Measurements from ENCODE around the gene NEURL1.
"Not testable (repeated sequence)": the region's sequence is repeated elsewhere in the genome, so short reads cannot be mapped to it uniquely, and the experiment has no call there.

Gene NEURL1

DNA sequence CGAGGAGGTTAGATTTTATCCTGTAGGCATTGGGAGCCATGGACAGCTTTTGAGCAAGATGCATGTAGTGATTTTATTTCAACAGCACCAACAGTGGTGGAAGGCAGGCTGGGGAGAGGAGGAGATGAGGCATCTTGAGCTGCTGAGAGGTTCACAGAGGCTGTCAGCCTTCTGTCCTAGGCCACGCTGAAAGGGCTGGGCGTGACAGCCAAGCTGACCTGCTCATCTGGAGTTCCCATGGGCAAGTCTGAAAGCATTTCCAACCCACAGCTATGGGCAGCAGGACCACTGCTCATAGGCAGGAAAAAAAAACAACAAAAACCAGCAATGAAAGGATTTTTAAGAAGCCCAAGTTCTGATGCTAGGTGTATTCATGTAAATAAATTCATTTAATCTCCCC, 7.7 kb downstream of the NEURL1 start:
- whole genome bisulfite sequencing (ENCODE audit: extremely low coverage, insufficient coverage, insufficient read length): no CpG with 5 or more reads among the region's 3 CpGs
- Histone ChIP-seq H4K12ac (ENCODE audit: low read depth, low read length) (no peak overlapping the region), H3K9me3 (ENCODE audit: insufficient read depth, low read depth, low read length) (no peaks in the 10 kb centered on the region)

DNA sequence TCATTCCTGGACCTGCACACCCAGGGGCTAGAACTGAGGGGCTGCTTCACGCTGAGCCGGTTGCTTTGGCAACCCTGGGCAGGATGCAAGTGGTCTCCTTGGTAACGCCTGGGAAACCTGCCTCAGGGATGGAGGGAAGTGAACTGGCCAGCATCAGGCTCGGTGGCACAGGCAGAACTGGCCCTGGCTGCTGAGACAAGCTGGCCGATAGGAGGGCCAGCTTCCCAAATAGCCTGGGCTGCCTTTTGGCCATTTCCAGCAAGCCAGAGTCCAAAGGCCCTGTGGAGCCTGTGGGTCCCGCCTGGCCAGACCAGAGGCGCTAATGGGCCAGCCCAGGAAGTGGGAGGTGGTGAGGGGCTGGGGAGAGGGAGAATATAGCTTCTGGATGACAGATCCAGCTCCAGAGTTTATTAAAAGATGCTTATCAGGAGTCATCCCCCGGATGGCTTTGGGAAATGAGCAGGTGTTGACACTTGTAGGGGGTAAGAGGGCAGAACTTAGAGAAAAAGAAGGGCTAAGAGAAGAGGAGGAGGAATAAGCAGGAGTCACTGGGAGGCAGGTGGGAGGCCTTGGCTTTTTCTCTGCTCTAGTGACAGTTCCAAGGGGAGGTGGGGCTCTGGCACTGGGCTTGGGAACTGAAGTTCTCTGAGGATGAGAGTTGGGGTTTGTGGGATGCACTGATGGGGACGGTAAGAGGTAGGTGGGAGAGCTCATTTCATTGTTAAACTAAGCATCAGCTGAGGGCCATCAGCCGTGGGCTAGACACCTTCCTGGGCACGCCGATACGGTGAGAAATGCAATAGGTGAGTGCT, 9.6 kb downstream of the NEURL1 start:
- Histone ChIP-seq H2BK5ac (ENCODE audit: low read depth, low read length, poor library complexity) (no peak overlapping the region), H3K79me1 (ENCODE audit: low read length) (no peaks in the 10 kb centered on the region), H3K23ac (ENCODE audit: low read length) (no peak overlapping the region), H3K4me2 (ENCODE audit: low read length) (no peak overlapping the region), H4K12ac (ENCODE audit: low read depth, low read length) (no peak overlapping the region), H3K27ac (ENCODE audit: low read depth, low read length) (no peak overlapping the region), H2AFZ (ENCODE audit: insufficient read depth, low read length, poor library complexity) (no peak overlapping the region), H3K79me2 (ENCODE audit: control insufficient read depth, insufficient read depth, low read length, poor library complexity) (no peaks in the 10 kb centered on the region), H3K4me1 (ENCODE audit: control insufficient read depth in 1 of 2, insufficient read depth in 2 of 2, low read length in 2 of 2) (peaks cover 5 to 10% of the 10 kb centered on the region in 2 experiments), H3K27me3 (ENCODE audit: insufficient read depth, low read length) (no peaks in the 10 kb centered on the region), H3K4me3 (ENCODE audit: low read depth, low read length) (no peak overlapping the region), H4K91ac (ENCODE audit: low read depth, low read length) (no peak overlapping the region), H3K9ac (ENCODE audit: low read length) (no peak overlapping the region), H4K8ac (ENCODE audit: low read depth, low read length) (no peak overlapping the region), H3K4ac (ENCODE audit: low read depth, low read length) (no peak overlapping the region), H3K14ac (ENCODE audit: low read length) (no peak overlapping the region), H3K18ac (ENCODE audit: low read length) (no peak overlapping the region), H2AK5ac (ENCODE audit: low read length) (no peak overlapping the region), H3K36me3 (ENCODE audit: control insufficient read depth in 1 of 2, insufficient read depth in 2 of 2, low read length in 2 of 2) (no peaks in the 10 kb centered on the region), H2BK12ac (ENCODE audit: low read length) (no peak overlapping the region), H3K9me3 (ENCODE audit: insufficient read depth, low read depth, low read length) (no peaks in the 10 kb centered on the region), H2BK120ac (ENCODE audit: insufficient read depth, low read length, poor library complexity) (no peak overlapping the region)
- DNase-seq: no peak
- WGBS (ENCODE audit: extremely low coverage, insufficient coverage, insufficient read length): no CpG with 5 or more reads among the region's 13 CpGs

More for the DNA sequence above, 7.7 kb downstream of the NEURL1 start:
- Histone ChIP-seq H3K18ac (ENCODE audit: low read length) (no peak overlapping the region), H3K79me2 (ENCODE audit: control insufficient read depth, insufficient read depth, low read length, poor library complexity) (no peaks in the 10 kb centered on the region), H3K36me3 (ENCODE audit: control insufficient read depth in 1 of 2, insufficient read depth in 2 of 2, low read length in 2 of 2) (no peaks in the 10 kb centered on the region), H3K79me1 (ENCODE audit: low read length) (no peaks in the 10 kb centered on the region), H3K27ac (ENCODE audit: low read depth, low read length) (no peak overlapping the region), H2BK12ac (ENCODE audit: low read length) (no peak overlapping the region), H3K4me3 (ENCODE audit: low read depth, low read length) (no peak overlapping the region), H3K27me3 (ENCODE audit: insufficient read depth, low read length) (no peaks in the 10 kb centered on the region), H3K4me2 (ENCODE audit: low read length) (no peak overlapping the region), H2BK5ac (ENCODE audit: low read depth, low read length, poor library complexity) (no peak overlapping the region), H2AFZ (ENCODE audit: insufficient read depth, low read length, poor library complexity) (no peak overlapping the region), H3K4ac (ENCODE audit: low read depth, low read length) (no peak overlapping the region), H4K91ac (ENCODE audit: low read depth, low read length) (no peak overlapping the region), H2BK120ac (ENCODE audit: insufficient read depth, low read length, poor library complexity) (no peak overlapping the region), H2AK5ac (ENCODE audit: low read length) (no peak overlapping the region), H3K4me1 (ENCODE audit: control insufficient read depth in 1 of 2, insufficient read depth in 2 of 2, low read length in 2 of 2) (peaks cover 0 to 5% of the 10 kb centered on the region in 2 experiments), H4K8ac (ENCODE audit: low read depth, low read length) (no peak overlapping the region), H3K9ac (ENCODE audit: low read length) (no peak overlapping the region), H3K23ac (ENCODE audit: low read length) (no peak overlapping the region), H3K14ac (ENCODE audit: low read length) (no peak overlapping the region)
- DNase-seq: no peak

DNA sequence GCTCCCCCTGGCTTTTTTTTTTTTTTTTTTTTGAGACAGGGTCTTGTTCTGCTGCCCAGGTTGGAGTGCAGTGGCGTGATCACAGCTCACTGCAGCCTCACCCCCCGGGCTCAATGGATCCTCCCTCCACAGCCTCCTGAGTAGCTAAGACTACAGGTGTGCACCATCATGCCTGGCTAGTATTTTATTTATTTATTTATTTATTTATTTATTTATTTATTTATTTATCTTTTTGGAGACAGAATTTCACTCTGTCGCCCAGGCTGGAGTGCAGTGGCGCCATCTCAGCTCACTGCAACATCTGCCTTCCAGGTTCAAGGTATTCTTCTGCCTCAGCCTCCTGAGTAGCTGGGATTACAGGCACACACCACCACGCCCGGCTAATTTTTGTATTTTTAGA, 10.3 kb downstream of the NEURL1 start:
- H2AK5ac ChIP-seq (ENCODE audit: low read length): not testable (repeated sequence)

DNA sequence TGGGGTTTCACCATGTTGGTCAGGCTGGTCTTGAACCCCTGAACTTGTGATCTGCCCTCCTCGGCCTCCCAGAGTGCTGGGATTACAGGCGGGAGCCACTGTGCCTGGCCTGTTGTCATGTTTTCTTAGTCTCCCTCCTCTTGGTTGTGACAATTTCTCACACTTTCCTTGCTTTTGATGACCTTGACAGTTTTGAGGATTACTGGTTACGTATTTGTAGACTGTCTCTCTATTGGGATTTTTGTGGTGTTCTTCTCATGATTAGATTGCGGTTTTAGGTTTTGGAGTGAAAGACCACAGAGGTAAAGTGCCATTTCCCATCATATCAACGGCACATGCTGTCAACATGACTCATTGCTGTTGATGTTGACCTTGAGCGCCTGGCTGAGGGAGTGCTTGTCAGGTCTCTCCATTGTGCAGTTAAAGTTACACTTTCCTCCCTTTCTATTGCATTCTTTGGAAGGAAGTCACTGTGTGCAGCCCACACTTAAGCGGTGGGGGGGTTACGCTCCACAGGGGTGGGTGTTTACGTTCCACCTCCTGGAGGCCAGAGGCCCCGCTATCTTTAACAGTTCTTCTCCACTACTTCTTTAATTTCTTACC, 10.8 kb downstream of the NEURL1 start:
- no peaks in the 10 kb centered on the region for H3K79me2 ChIP-seq (ENCODE audit: control insufficient read depth, insufficient read depth, low read length, poor library complexity)
- no peak overlapping the region for H3K23ac ChIP-seq (ENCODE audit: low read length)
- H3K27ac ChIP-seq (ENCODE audit: low read depth, low read length): no peak overlapping the region
- no peak overlapping the region for H4K8ac ChIP-seq (ENCODE audit: low read depth, low read length)
- no peak overlapping the region for H2BK5ac ChIP-seq (ENCODE audit: low read depth, low read length, poor library complexity)
- peak in 1 of 2 donors; percentile 36 for DNase-seq
- peaks cover 5 to 10% of the 10 kb centered on the region in 2 experiments for H3K4me1 ChIP-seq (ENCODE audit: control insufficient read depth in 1 of 2, insufficient read depth in 2 of 2, low read length in 2 of 2)
- H3K36me3 ChIP-seq (ENCODE audit: control insufficient read depth in 1 of 2, insufficient read depth in 2 of 2, low read length in 2 of 2): no peaks in the 10 kb centered on the region
- H3K79me1 ChIP-seq (ENCODE audit: low read length): no peaks in the 10 kb centered on the region
- no peak overlapping the region for H3K14ac ChIP-seq (ENCODE audit: low read length)
- H3K18ac ChIP-seq (ENCODE audit: low read length): no peak overlapping the region
- H3K4me3 ChIP-seq (ENCODE audit: low read depth, low read length): no peak overlapping the region
- no peak overlapping the region for H2AFZ ChIP-seq (ENCODE audit: insufficient read depth, low read length, poor library complexity)
- H2BK120ac ChIP-seq (ENCODE audit: insufficient read depth, low read length, poor library complexity): no peak overlapping the region
- H3K9ac ChIP-seq (ENCODE audit: low read length): no peak overlapping the region
- WGBS (ENCODE audit: extremely low coverage, insufficient coverage, insufficient read length): no CpG with 5 or more reads among the region's 10 CpGs
- H3K4me2 ChIP-seq (ENCODE audit: low read length): no peak overlapping the region
- no peak overlapping the region for H4K91ac ChIP-seq (ENCODE audit: low read depth, low read length)
- H3K27me3 ChIP-seq (ENCODE audit: insufficient read depth, low read length): no peaks in the 10 kb centered on the region
- no peak overlapping the region for H2BK12ac ChIP-seq (ENCODE audit: low read length)
- H3K4ac ChIP-seq (ENCODE audit: low read depth, low read length): no peak overlapping the region
- no peak overlapping the region for H4K12ac ChIP-seq (ENCODE audit: low read depth, low read length)
- H2AK5ac ChIP-seq (ENCODE audit: low read length): no peak overlapping the region
- H3K9me3 ChIP-seq (ENCODE audit: insufficient read depth, low read depth, low read length): no peaks in the 10 kb centered on the region

More for the DNA sequence above, 10.3 kb downstream of the NEURL1 start:
- not testable (repeated sequence) for H3K27ac ChIP-seq (ENCODE audit: low read depth, low read length); H2BK5ac ChIP-seq (ENCODE audit: low read depth, low read length, poor library complexity); H3K4me3 ChIP-seq (ENCODE audit: low read depth, low read length); H4K91ac ChIP-seq (ENCODE audit: low read depth, low read length); H2AFZ ChIP-seq (ENCODE audit: insufficient read depth, low read length, poor library complexity); H3K79me1 ChIP-seq (ENCODE audit: low read length); H3K4ac ChIP-seq (ENCODE audit: low read depth, low read length); DNase-seq; H3K18ac ChIP-seq (ENCODE audit: low read length); H4K8ac ChIP-seq (ENCODE audit: low read depth, low read length); H3K23ac ChIP-seq (ENCODE audit: low read length); H2BK120ac ChIP-seq (ENCODE audit: insufficient read depth, low read length, poor library complexity); H3K14ac ChIP-seq (ENCODE audit: low read length); H3K27me3 ChIP-seq (ENCODE audit: insufficient read depth, low read length); H3K36me3 ChIP-seq (ENCODE audit: control insufficient read depth in 1 of 2, insufficient read depth in 2 of 2, low read length in 2 of 2); H3K4me1 ChIP-seq (ENCODE audit: control insufficient read depth in 1 of 2, insufficient read depth in 2 of 2, low read length in 2 of 2); H2BK12ac ChIP-seq (ENCODE audit: low read length); H3K4me2 ChIP-seq (ENCODE audit: low read length); H4K12ac ChIP-seq (ENCODE audit: low read depth, low read length); H3K9ac ChIP-seq (ENCODE audit: low read length); H3K9me3 ChIP-seq (ENCODE audit: insufficient read depth, low read depth, low read length); H3K79me2 ChIP-seq (ENCODE audit: control insufficient read depth, insufficient read depth, low read length, poor library complexity)
- no CpG with 5 or more reads among the region's 6 CpGs for WGBS (ENCODE audit: extremely low coverage, insufficient coverage, insufficient read length)

All from trophoblast cell (in vitro differentiated cells and primary cell).